Lung (tissue), 16 donors: ENCODE measurements around the gene THEM4. TPM values are rescaled to one million over a fixed set of nuclear protein-coding genes. Genes with fewer than 3 reads are reported as not detected.

Experiments used
- ATAC-seq: fragments of 200-7000 bp; cut with Tn5 transposase; one replicate; pipeline ENCODE4 v1.9.1; 2020; ENCODE audit warnings: moderate number of reproducible peaks; ENCODE audit not compliant: insufficient read depth, low FRiP score
- DNase-seq, 3 donors: peaks; one replicate each; pipeline ENCODE4 v3.0.0-alpha.2; 2013 to 2017
- H3K27ac ChIP-seq, 2 donors: one replicate each; pipeline ENCODE4 v1.5.1; 2013; ENCODE audit warnings: mild to moderate bottlenecking in 2 of 2, moderate library complexity in 2 of 2, control low read depth in 1 of 2, inconsistent platforms in 1 of 2, low read depth in 1 of 2, low read length in 1 of 2
- H3K27me3 ChIP-seq, 3 donors: one replicate each; pipeline ENCODE4 v1.5.1; 2013; ENCODE audit warnings: low read length in 2 of 3; ENCODE audit not compliant: control insufficient read depth in 3 of 3, insufficient read depth in 3 of 3
- H3K36me3 ChIP-seq, 4 donors: one replicate each; pipeline ENCODE4 v1.5.1; 2013; ENCODE audit warnings: low read length in 4 of 4, mild to moderate bottlenecking in 1 of 4, moderate library complexity in 1 of 4; ENCODE audit not compliant: control insufficient read depth in 4 of 4, insufficient read depth in 4 of 4
- H3K4me1 ChIP-seq, 5 donors: one replicate each; pipeline ENCODE4 v1.5.1; 2013; ENCODE audit warnings: low read length in 5 of 5, mild to moderate bottlenecking in 2 of 5, moderate library complexity in 1 of 5; ENCODE audit not compliant: control insufficient read depth in 5 of 5, insufficient read depth in 5 of 5
- H3K4me3 ChIP-seq: one replicate; pipeline ENCODE4 v1.5.1; 2013; ENCODE audit warnings: mild to moderate bottlenecking, control low read depth, moderate library complexity
- H3K9ac ChIP-seq, 2 donors: one replicate each; pipeline ENCODE4 v1.5.1; 2013; ENCODE audit warnings: low read length in 2 of 2, control low read depth in 1 of 2; ENCODE audit not compliant: insufficient read depth in 1 of 2
- H3K9me3 ChIP-seq, 4 donors: one replicate each; pipeline ENCODE4 v1.5.1; 2013; ENCODE audit warnings: low read length in 3 of 4, mild to moderate bottlenecking in 1 of 4, moderate library complexity in 1 of 4; ENCODE audit not compliant: control insufficient read depth in 4 of 4, insufficient read depth in 3 of 4
- CTCF ChIP-seq: IDR thresholded peaks from 2 replicates; pipeline ENCODE4 v1.5.1; 2012; ENCODE audit warnings: mild to moderate bottlenecking; ENCODE audit errors: control extremely low read depth, extremely low read depth
- WGBS, 2 donors: extraction: QIAGEN DNeasy Blood & Tissue Kit; methylation state at CpG; one replicate each; pipeline ENCODE4 v1.1.7; 2013; 5-methylcytosine and 5-hydroxymethylcytosine counted together
- long read RNA-seq, 5 donors: transcript quantifications; one replicate each; lab custom pipeline, GENCODE V29; 2026
- polyA plus RNA-seq, 2 donors: library from polyadenylated mRNA; stranded (reverse); fragments of 200-250 nt; gene quantifications; one replicate each; pipeline ENCODE4 v1.2.1, GENCODE V29; 2013
- total RNA-seq, 2 donors: library from RNA; depleted of rRNA in 1 of 2; stranded (reverse); fragments of >200 nt in 1 of 2; gene quantifications; one replicate each; pipeline ENCODE4 v1.2.1, GENCODE V29; 2014 to 2021
- donor health status: control.
- donor health status: control.
- donor health status: Bipolar disorder and iron deficiency.
- donor health status: healthy.
- donor health status: DM: yes; HTN: yes; CAD: no.

The THEM4 gene
- 10 to 100 TPM; 11.5 to 15.6 TPM for total RNA-seq
- polyA plus RNA-seq = 10 to 100 TPM; 10.3 to 15.7 TPM
- long read RNA-seq, donor 1, partial matches to known transcripts = 0 of 3 reads
- long read RNA-seq, donor 1, other reads (novel, unspliced or antisense) = 0 of 3 reads
- long read RNA-seq, donor 2, partial matches to known transcripts = 0 of 2 reads
- long read RNA-seq, donor 2, other reads (novel, unspliced or antisense) = 0 of 2 reads
- long read RNA-seq, donor 3, partial matches to known transcripts = 8 of 12 reads
- long read RNA-seq, donor 3, other reads (novel, unspliced or antisense) = 0 of 12 reads
- long read RNA-seq, donor 4, partial matches to known transcripts = 0 of 1 reads
- long read RNA-seq, donor 4, other reads (novel, unspliced or antisense) = 0 of 1 reads
- long read RNA-seq, donor 5, partial matches to known transcripts = 11 of 19 reads
- long read RNA-seq, donor 5, other reads (novel, unspliced or antisense) = 0 of 19 reads

- DNase-seq (peak; percentile 97 to 98 (median 97)), ATAC-seq (peak; percentile 99)
- H3K9me3 ChIP-seq = peaks cover 0 to 7% (median 2%) of the 10 kb centered on the region in 4 donors
- WGBS, 2 donors = 2% methylated on average over 63 to 73 of the region's 73 CpGs
- peaks cover 0 to 14% (median 2%) of the 10 kb centered on the region in 4 donors for H3K36me3 ChIP-seq
- peak within 1 kb of the TSS; percentile 70 for H3K4me3 ChIP-seq
- peaks cover 0 to 6% (median 2%) of the 10 kb centered on the region in 5 donors for H3K4me1 ChIP-seq
- peak; percentile 12 for TF ChIP-seq CTCF
- no peaks in the 10 kb centered on the region for H3K27me3 ChIP-seq
- H3K27ac ChIP-seq = peak within 1 kb of the TSS; percentile 88 to 93
- peak within 1 kb of the TSS; percentile 75 to 90 for H3K9ac ChIP-seq
Measured at GRCh38 chr1:151909167-151910149, at the start of gene THEM4. Gene THEM4, minus strand, starts transcription at chr1:151909511. Its CDS starts 53 bp downstream, at chr1:151909458.

- Histone ChIP-seq H3K9me3 (no peaks in the 10 kb centered on the region), H3K4me3 (no peak overlapping the region), H3K27ac (no peak overlapping the region), H3K36me3 (no peaks in the 10 kb centered on the region), H3K27me3 (peaks cover 0 to 4% (median 0%) of the 10 kb centered on the region in 3 donors), H3K9ac (no peak overlapping the region), H3K4me1 (peaks cover 0 to 4% (median 0%) of the 10 kb centered on the region in 5 donors)
- ATAC-seq = no peak
- no peak for TF ChIP-seq CTCF
- WGBS, 2 donors = 39 to 61% methylated on average over 2 of the region's 2 CpGs
- DNase-seq = no peak
Measured at GRCh38 chr1:151958959-151959358, 49.6 kb upstream of the THEM4 start.

GRCh38 chr1:151956957-151957497 is 47.7 kb upstream of the THEM4 start:
- no peak overlapping the region for H3K9ac ChIP-seq
- no peak for TF ChIP-seq CTCF
- peaks cover 0 to 5% (median 4%) of the 10 kb centered on the region in 3 donors for H3K27me3 ChIP-seq
- H3K36me3 ChIP-seq = no peaks in the 10 kb centered on the region
- no peak overlapping the region for H3K4me3 ChIP-seq
- H3K9me3 ChIP-seq = no peaks in the 10 kb centered on the region
- 86 to 92% methylated on average over 3 of the region's 3 CpGs for WGBS, 2 donors
- H3K27ac ChIP-seq = no peak overlapping the region
- DNase-seq (no peak), ATAC-seq (no peak)
- H3K4me1 ChIP-seq = peaks cover 0 to 3% (median 0%) of the 10 kb centered on the region in 5 donors
